Gastroesophageal sphincter (tissue), 4 donors: ENCODE measurements around the gene TMEM141. TPM values are rescaled to one million over a fixed set of nuclear protein-coding genes. Genes with fewer than 3 reads are reported as not detected.

ENCODE experiments used
- ATAC-seq: fragments of 150-250 bp; one replicate; pipeline ENCODE4 v1.9.1; 2016; ENCODE audit warnings: mild to moderate bottlenecking, moderate library complexity
- H3K27ac ChIP-seq, 4 donors: fragments of 200-600 bp; sonication (generic) in 3 of 4; 1 replicate in 3 of 4; 2 replicates in 1 of 4; pipeline ENCODE4 v1.5.1; 2016 to 2019
- H3K27me3 ChIP-seq: fragments of 200-600 bp; sonication (generic); one replicate; pipeline ENCODE4 v1.5.1; 2019
- H3K36me3 ChIP-seq, 2 donors: fragments of 200-600 bp; sonication (generic); one replicate each; pipeline ENCODE4 v1.5.1; 2019; ENCODE audit warnings: control low read depth in 1 of 2
- H3K4me1 ChIP-seq, 3 donors: fragments of 200-600 bp; sonication (generic); 1 replicate in 2 of 3; 2 replicates in 1 of 3; pipeline ENCODE4 v1.5.1; 2016 to 2019; ENCODE audit warnings: control low read depth in 2 of 3
- H3K4me3 ChIP-seq, 2 donors: fragments of 200-600 bp; sonication (generic); one replicate each; pipeline ENCODE4 v1.5.1; 2019; ENCODE audit warnings: mild to moderate bottlenecking in 1 of 2, moderate library complexity in 1 of 2
- H3K9me3 ChIP-seq, 3 donors: fragments of 200-600 bp; sonication (generic); one replicate each; pipeline ENCODE4 v1.5.1; 2017 to 2019; ENCODE audit warnings: control low read depth in 2 of 3
- CTCF ChIP-seq, 4 experiments: fragments of 200-600 bp in 2 of 4; fragments of 450-650 bp in 2 of 4; sonication (generic) in 1 of 4; IDR thresholded peaks; one replicate each; pipeline ENCODE4 v1.5.1; 2017 to 2019; ENCODE audit warnings: antibody characterized with exemption in 4 of 4, mild to moderate bottlenecking in 2 of 4, moderate library complexity in 2 of 4
- EP300 ChIP-seq: sonication (generic); formaldehyde crosslinking; IDR thresholded peaks from one replicate; pipeline ENCODE4 v1.6.1; 2017; ENCODE audit warnings: antibody characterized with exemption, mild to moderate bottlenecking
- POLR2A ChIP-seq, 2 donors: fragments of 450-650 bp; IDR thresholded peaks; one replicate each; pipeline ENCODE4 v1.6.1; 2017; ENCODE audit warnings: antibody characterized with exemption in 2 of 2, mild to moderate bottlenecking in 2 of 2, moderate library complexity in 1 of 2
- POLR2AphosphoS5 ChIP-seq: sonication (generic); formaldehyde crosslinking; IDR thresholded peaks from one replicate; pipeline ENCODE4 v1.6.1; 2017; ENCODE audit warnings: antibody characterized with exemption
- WGBS, 2 donors: methylation state at CpG; one replicate each; pipeline ENCODE4 v1.1.5; 2018; ENCODE audit warnings: low coverage in 1 of 2; 5-methylcytosine and 5-hydroxymethylcytosine counted together
- total RNA-seq, 4 donors: library from RNA; depleted of rRNA; stranded (reverse); fragments of >200 nt; gene quantifications; one replicate each; pipeline ENCODE4 v1.1.0, GENCODE V29; 2016

Gene TMEM141
- total RNA-seq, 4 donors from 2014 or later: 33.0 to 51.5 (median 40.4) TPM

DNA sequence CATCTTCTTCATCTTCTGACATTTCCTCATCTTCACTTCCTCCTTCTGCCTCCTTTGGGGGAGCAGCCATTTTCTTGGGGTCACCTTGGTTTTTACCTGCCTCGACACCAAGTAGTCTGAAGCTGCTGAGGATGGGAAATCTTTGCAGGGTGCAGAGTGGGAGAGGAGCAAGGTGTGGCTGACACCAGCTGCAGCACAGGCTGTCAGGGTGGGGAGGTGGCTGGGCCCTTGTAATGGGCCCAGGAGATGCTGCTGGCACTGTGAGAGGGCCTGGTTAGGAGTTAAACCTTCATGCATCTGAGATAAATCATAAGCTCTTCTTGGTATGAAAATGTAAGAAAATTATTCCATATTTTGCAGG is 24.3 kb downstream of the TMEM141 start:
- WGBS, 2 donors: 0% methylated on average over 1 of the region's 1 CpG; no CpG with 5 or more reads in 1 of the 2 donors
- no peak overlapping the region for H3K4me3 ChIP-seq
- no peak overlapping the region for H3K27ac ChIP-seq
- peaks cover 0 to 40% of the 10 kb centered on the region in 2 donors for H3K36me3 ChIP-seq
- H3K27me3 ChIP-seq: no peaks in the 10 kb centered on the region
- no peak for ATAC-seq
- no peak for TF ChIP-seq CTCF (IDR thresholded peaks at IDR 0.05)
- TF ChIP-seq POLR2AphosphoS5: no peak
- no peak for TF ChIP-seq POLR2A (IDR thresholded peaks at IDR 0.05)
- TF ChIP-seq EP300: no peak
- no peaks in the 10 kb centered on the region for H3K9me3 ChIP-seq
- peaks cover 0 to 20% (median 0%) of the 10 kb centered on the region in 3 donors for H3K4me1 ChIP-seq

GRCh38 chr9:136820971-136821825 is 30.1 kb downstream of the TMEM141 start:
- 26 to 49% methylated on average over 5 to 7 of the region's 83 CpGs for WGBS, 2 donors
- Histone ChIP-seq H3K27ac (peak overlapping the region in 2 of 4 donors; percentile 35 to 56), H3K4me1 (peaks cover 0 to 22% (median 0%) of the 10 kb centered on the region in 3 donors), H3K36me3 (peaks cover 0 to 38% of the 10 kb centered on the region in 2 donors), H3K4me3 (peak overlapping the region; percentile 18 to 51), H3K9me3 (no peaks in the 10 kb centered on the region), H3K27me3 (no peaks in the 10 kb centered on the region)
- no peak for TF ChIP-seq EP300
- TF ChIP-seq POLR2AphosphoS5: no peak
- TF ChIP-seq POLR2A (IDR thresholded peaks at IDR 0.05): no peak
- TF ChIP-seq CTCF (IDR thresholded peaks at IDR 0.05): no peak
- peak; percentile 69 for ATAC-seq

GRCh38 chr9:136821826-136822544 is 30.8 kb downstream of the TMEM141 start:
- ATAC-seq: no peak
- H3K9me3 ChIP-seq: no peaks in the 10 kb centered on the region
- H3K36me3 ChIP-seq: peaks cover 0 to 46% of the 10 kb centered on the region in 2 donors
- 86 to 100% methylated on average over 1 to 4 of the region's 42 CpGs for WGBS, 2 donors
- H3K27ac ChIP-seq: peak overlapping the region in 2 of 4 donors; percentile 35 to 56
- H3K27me3 ChIP-seq: no peaks in the 10 kb centered on the region
- TF ChIP-seq CTCF (IDR thresholded peaks at IDR 0.05): no peak
- TF ChIP-seq POLR2AphosphoS5: no peak
- TF ChIP-seq POLR2A (IDR thresholded peaks at IDR 0.05): no peak
- no peak for TF ChIP-seq EP300
- H3K4me1 ChIP-seq: peaks cover 0 to 22% (median 0%) of the 10 kb centered on the region in 3 donors
- H3K4me3 ChIP-seq: peak overlapping the region in 1 of 2 donors; percentile 51

DNA sequence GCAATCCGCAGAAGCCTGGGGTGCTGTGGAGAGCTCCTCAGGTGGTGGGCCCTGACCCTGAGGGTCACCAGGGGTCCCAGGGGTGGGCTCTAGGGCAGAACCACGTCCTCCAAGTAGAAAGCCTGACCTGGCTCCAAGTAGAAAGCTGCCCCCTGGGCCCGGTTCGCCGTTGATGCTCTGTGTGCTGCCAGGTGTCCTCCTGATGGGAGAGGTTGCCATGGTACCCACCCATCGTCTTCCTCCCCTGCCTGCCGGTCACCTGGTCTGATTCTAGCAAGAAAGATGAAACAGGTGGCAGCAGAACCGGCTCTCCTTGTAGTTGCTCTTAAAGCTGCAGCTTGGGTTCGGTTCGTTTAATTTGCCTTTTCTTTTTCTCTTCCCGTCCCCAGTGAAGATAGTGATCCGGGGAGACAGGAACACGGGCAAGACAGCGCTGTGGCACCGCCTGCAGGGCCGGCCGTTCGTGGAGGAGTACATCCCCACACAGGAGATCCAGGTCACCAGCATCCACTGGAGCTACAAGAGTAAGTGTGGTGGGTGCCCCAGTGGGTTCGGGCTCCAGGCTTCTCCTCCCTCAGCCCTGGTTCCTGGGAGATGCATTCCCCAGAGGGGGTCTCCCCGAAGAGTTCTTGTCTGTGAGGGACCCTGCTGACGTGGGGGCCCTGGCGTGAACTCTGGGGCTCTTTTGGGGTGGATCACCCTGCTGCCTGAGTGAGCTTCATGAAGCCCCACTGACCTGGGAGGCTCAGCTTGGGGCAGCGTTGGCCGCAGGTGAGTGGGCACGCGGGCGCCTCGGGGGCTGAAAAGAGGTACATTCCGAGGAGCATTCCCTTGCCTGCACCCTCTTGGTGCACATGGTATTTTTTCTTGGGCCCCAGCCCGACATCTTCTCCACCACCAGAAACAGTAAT is 32.2 kb downstream of the TMEM141 start:
- no peak overlapping the region for H3K27ac ChIP-seq
- no peaks in the 10 kb centered on the region for H3K27me3 ChIP-seq
- TF ChIP-seq CTCF (IDR thresholded peaks at IDR 0.05) (no peak), POLR2A (IDR thresholded peaks at IDR 0.05) (no peak), POLR2AphosphoS5 (no peak), EP300 (no peak)
- H3K4me1 ChIP-seq: peaks cover 0 to 22% (median 0%) of the 10 kb centered on the region in 3 donors
- no peak overlapping the region for H3K4me3 ChIP-seq
- WGBS, 2 donors: 82 to 83% methylated on average over 4 to 6 of the region's 30 CpGs
- no peak for ATAC-seq
- H3K9me3 ChIP-seq: no peaks in the 10 kb centered on the region
- peaks cover 0 to 53% of the 10 kb centered on the region in 2 donors for H3K36me3 ChIP-seq
